Non-pigmented ciliary epithelial cell (primary cell): ENCODE results near the gene GPRC5B.
A peak's percentile ranks its signal among the peaks of the same experiment; 100 is the strongest.

Source experiments
- DNase-seq: peaks from one replicate; pipeline ENCODE4 v3.0.0-alpha.2; 2010; ENCODE audit warnings: low read depth

Gene GPRC5B

DNA sequence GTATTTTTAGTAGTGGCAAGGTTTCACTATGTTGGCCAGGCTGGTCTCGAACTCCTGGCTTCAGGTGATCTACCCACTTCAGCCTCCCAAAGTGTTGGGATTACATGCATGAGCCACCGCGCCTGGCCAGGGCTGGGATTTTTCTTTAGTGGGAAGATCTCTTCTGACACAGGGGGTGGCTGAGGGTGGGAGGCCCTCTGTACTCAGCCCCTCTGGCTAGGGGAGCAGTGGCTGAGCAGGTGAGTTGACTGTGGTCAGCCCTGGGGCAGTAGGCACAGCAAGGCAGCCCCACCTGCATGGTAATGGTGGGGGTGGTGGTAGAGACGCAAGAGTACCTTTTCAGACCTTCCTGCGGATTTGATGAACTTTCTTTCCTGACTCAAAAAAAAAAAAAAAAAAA lies 12.3 kb upstream of the GPRC5B start:
- DNase-seq: no peak

DNA sequence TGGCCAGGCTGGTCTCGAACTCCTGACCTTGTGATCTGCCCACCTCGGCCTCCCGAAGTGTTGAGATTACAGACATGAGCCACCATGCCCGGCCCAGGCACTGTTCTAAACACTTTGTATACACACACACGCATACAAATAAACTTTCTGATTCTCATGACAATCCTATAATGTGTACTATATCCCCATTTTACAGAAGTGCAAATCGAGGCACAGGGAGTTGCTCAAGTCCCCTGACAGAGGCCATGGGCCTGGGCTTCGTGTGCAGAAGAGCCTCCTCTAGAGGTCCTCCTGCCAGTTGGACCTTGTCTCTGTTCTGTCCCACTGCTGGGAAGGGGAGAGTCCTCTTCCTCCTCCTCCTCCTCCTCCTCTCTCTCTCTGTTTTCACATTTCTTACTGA lies 9.9 kb upstream of the GPRC5B start:
- DNase-seq: no peak

DNA sequence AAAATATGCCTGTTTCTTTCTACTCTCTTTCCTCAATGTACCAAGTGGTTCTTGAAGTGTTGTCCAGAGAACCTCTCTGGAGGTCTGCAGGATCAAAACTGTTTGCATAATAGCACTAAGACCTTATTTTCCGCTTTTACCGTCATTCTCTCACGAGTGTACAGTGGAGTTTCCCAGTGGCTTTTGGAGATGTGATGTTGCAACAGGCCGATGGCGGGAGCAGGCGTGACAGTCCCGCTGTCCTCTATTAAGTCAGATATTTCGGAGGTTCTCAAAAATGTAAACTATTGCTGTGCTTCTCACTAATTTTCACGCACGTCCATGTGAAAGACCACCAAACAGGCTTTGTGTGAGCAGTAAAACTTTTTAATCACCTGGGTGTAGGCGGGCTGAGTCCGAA lies 8.3 kb upstream of the GPRC5B start:
- no peak for DNase-seq

DNA sequence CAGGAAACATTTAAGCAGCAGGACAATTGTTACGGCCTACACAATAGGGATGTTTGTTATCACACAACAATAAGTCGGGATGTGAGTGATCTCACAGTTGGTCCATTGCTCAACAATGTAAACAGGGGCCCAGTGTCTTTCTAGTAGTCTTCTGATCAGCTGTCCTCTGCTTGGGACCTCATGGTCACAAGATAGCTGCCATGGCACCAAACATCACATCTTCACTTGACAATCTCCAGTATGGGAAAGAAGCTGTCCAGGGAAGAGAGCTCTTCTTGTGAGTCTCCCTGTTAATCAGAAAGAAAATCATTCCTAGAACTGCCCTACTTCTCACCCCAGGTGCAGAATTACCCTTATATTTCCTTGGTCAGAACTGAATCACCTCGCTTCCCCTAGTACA lies 6.3 kb upstream of the GPRC5B start:
- DNase-seq: no peak

DNA sequence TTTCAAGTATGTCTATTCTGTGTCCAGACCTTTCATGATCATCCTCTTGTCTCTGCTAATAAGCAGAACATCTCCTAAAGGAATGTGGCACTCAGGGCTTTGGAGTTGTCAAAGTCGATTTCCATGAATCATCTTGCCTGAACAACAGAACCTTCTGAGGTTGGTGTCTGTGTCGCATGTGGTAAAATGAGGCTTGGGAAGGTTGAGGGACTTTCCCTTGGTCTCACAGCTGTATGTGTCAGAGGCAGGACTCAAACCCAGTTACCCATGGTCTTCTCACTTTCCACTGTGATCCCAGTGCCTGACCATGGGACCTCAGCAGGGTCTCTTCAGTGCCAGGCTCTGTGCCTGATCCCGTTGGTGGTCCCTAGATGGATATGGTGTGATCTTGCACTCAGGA lies 4.2 kb upstream of the GPRC5B start:
- DNase-seq: no peak

DNA sequence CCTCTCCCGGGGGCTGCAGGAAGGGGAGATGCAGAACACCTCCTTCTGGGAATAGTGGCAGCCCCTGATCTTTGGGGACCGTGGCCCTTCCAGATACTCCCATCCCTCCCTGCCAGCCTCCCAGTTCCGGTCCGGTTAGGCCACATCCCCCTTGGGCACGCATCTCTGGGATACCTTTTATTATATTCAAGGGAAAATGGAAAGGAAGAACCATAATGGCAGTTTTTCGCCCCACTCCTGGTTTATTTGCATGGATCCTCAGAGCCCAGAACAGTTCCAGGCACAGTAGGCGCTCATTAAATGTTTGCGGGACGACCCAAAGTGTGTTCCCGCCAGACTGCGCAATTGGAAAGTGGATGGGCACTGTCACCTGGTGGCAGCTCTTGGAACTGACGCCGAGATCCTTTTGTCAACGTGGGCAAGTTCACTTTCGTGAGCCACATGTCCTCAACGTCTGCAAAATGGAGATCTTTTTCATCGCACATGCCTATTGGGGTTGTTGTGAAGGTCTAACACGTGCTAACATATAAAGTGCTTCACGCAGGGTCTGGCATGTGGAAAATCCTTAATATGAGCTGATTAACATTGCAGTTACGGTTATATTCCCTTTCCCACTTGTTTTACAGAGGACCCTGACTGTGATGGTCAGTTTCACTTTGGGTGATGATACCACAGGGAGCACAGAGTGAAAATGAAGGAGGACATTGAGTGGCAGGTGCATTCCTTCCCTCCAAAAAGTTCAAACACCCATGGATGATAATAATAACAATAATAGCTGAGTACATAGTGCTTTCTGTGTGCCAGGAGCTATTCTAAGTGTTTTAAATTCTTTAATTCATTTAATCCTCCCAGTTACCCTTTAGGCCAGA lies 1.7 kb upstream of the GPRC5B start:
- peak; percentile 43 for DNase-seq

DNA sequence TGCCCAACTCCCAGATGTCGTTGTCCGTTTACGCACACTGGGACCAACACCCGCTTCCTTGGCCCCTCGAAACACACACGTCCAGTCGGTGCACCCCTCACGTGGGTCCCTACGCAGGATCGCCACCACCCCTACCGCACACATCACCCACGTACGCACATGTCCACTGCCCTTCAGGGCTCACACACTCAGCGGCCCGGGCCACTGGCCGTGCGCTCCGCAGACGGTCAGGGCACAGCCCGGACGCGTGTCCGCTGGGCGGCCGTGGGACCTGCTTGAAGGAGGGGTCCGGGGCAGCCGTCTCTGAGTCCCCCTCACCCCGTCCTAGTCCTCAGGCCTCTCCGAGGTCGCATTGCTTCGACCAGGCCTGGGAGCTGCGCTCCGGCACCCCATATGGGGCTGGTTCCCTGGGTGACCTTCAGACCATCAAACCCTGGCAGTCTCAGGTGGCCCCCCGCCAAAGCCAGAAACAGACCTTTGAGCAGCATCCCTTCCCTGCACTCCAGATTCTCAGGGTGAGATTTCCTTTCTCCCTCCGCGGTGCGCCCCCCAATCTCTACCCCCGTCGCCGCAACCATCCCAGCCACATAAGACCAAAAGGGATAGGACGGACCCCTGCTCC lies 914 bp upstream of the GPRC5B start:
- no peak for DNase-seq

DNA sequence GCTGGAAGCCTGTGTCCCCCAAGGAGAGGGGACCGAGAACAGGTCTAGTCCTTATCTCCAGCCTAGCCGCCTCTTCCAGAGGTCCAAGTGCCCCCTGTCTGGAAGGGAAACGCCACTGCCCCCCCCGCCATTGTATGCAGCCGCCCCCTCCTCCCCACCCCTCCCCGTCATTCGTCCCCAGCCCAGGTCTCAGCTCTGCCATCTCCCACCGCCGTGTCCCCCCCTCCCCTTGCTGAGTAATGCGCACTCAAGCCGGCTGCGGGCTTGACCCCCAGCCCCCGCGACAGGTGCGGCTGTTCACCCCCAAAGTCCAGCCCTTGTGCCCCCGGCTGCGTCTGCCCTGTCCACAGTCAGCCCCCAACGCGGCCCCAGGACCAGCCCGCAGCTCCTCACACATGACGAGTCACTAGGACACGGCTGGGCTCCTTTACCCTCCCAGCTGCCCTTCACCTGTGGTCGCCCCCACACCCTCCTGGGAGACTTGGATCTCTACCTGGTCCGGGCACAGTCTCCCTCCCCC lies 622 bp downstream of the GPRC5B start:
- DNase-seq: no peak

DNA sequence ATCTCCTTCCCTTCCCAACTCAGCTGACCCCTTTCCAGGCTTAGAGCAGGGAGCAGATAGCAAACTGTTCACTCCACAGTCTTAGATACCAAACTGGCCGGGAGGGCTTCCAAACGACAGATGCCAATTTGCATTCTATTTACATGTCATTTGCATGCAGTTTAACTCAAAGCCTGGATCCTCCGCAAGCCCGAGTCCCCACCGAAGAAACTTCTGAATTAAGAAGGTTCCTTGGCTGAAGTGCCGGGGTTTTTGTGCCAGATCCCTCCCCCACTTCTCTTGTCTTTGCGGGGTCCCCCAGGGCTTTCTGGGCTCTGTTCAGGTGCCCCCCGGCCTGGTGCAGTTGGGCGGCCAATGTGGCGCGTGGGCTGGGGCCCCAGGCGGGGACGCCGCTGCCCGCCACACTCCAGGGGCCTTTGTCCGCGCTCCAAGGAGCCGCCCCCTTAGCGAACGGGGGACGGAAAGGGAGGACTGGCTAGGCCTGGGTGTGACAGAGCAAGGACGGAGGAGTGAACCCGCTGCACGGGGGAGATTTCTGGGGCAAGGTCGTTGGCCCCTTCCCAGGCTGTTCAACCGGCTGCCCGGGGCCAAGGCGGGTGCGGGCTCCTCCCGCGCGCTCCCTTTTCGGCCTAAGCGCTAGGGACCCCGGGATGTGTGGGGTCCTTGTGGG lies 1.2 kb downstream of the GPRC5B start:
- no peak for DNase-seq

DNA sequence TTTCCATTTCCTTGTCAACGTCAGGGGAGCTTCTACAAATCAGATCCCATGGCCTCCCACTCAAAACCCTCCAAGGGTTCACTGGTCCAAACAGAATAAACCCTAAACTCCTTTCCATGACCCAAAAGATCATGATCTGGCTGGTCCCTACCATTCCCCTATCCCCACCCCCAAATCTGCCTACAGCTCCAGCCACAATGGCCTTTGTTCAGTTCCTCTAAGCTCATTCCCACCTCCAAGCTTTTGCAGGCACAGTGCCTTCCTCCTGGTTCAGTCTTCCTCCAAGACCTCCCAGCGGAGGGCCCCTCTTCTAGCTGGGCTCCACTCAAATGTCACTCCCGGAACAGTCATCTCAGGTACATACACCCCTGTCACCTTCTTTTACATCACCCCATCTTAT lies 2.0 kb downstream of the GPRC5B start:
- no peak for DNase-seq

DNA sequence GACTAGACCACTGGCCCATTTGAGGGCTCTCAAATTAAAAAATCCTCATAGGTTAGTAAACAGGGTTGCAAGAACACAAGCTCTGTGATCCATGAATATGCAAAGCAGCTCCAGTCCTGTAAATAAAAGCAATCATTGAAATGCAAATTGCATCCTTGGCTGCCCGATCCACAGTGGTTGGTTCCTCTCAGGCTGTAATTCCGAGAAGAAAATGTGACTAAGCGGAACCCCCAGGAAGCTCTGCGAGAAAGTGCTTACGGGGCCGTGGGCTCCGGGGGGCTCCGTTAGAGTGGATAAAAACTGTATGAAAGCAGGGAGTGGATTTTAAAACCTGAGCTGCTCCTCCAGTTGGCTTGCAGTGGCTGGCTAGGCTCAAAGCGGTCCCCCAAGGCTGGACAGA lies 2.5 kb downstream of the GPRC5B start:
- no peak for DNase-seq

DNA sequence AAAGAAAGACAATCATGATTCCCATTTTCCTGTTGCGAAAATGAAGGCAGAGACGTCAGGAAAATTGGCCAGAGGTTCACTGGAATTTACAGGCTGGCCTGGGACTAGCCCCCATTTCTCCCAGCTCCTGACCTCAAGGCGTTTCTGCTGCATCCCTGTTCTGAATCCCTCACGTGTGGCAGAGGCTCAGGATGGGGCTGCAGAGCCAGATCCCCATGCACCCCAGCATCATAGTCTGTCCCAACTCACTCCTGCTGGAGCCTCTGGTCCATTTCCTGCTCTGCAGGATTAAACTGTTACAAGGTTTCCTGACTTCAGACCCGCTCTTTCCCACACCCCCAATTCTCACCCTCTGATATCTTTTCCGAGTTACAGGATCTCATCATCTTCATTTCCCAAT lies 2.9 kb downstream of the GPRC5B start:
- no peak for DNase-seq

DNA sequence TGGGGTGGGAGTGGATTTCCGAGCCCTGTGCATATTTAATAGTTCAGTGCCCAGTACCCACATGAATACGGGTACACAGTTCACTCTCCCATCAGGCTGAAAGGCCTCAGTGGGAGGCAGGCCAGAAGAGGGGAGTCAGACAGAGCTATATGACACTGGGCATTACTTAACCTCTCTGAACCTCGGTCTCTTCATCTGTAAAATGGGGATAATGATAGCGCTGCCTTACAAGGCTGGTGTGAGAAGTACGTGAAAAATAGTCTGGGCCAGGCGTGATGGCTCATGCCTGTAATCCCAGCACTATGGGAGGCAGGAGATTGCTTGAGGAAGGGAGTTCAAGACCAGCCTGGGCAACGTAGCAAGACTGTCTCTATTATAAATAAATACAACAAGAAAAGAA lies 3.6 kb downstream of the GPRC5B start:
- no peak for DNase-seq

DNA sequence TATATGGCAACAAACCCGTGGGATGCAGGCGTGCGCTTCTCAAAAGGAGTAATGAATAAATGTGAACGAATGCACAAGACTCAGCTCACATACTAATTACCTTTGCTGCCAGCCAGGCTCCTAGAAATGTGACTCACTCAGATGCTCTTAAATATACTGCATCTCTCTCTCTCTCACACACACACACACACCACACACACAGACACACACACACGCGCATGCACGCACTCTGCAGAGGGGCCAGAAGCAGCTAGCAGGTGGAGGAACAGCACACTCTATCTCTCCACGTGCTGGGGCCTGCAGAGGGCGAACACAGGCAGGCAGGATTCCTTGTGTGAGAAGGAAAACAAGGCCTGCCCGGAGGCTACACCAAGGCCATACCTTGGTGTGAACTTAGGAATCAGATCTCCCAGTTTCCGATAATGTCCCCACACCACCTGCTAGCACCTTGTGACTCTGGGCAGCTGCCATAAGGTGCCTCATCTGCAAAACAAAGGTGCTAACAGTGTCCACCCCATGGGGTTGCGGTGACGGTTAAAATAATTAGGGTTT lies 5.3 kb downstream of the GPRC5B start:
- no peak for DNase-seq

DNA sequence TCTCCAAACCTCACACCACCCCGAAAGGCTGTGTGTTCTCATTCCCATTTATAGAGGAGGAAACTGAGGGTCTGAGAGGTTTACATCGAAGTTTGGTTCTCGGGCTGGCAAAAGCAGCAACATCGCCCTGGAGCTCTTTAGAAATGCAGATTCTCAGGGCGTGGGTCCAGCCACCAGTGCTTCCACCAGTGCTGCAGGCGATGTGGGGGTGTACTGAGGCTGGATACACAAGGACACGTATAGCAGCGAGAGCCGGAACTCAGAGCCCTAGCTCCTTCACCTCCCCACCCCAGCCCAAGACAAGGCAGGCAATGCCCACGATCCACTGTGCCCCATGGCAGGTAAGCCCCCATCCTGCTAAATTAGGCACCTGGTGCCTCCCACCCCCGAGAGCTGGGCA lies 5.9 kb downstream of the GPRC5B start:
- no peak for DNase-seq

DNA sequence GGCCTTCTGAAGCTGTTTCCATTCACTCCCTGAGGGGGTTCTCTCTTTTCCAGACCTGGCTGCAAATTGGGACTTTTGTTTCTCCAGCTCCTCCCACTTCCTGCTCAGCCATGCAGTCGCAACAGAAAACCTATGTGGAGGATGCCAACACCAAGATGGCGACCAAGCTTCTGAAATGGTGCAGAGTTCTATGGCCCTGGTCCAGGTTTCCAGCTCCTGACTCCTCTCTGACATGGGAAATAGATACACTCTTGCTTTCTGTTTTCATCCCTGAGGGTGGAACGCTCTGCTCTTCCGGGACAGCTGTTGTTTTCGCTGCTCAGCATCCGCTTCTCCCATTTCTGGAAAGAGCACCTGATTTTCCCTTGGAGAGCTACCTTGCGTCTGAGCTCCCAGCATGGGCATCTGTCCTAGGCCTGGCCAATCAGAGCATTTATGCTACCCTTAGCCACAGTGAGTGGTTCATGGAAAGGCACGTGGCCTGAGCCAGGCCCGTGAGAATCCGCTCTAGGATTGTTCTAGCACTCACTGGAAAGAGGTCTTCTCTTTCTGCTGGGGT lies 8.1 kb downstream of the GPRC5B start:
- DNase-seq: no peak

DNA sequence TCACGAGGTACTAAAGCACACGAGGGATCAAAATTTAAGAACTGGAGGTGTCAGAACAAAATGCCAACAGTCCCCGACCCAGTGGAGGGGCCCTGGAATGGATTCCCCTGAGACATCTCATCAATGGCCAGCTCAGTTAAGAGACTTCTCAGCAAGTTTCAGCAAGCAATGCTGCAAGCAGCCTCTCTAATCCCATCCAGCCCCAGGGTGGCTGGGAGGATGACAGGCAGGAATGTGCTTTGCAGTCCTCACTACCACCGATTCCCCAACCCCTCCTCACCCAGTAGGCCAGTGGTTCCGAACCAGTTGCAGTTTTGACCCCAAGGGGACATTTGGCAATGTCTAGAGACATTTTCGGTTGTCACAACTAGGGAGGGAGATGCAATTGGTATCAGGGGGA lies 8.7 kb downstream of the GPRC5B start:
- no peak for DNase-seq

DNA sequence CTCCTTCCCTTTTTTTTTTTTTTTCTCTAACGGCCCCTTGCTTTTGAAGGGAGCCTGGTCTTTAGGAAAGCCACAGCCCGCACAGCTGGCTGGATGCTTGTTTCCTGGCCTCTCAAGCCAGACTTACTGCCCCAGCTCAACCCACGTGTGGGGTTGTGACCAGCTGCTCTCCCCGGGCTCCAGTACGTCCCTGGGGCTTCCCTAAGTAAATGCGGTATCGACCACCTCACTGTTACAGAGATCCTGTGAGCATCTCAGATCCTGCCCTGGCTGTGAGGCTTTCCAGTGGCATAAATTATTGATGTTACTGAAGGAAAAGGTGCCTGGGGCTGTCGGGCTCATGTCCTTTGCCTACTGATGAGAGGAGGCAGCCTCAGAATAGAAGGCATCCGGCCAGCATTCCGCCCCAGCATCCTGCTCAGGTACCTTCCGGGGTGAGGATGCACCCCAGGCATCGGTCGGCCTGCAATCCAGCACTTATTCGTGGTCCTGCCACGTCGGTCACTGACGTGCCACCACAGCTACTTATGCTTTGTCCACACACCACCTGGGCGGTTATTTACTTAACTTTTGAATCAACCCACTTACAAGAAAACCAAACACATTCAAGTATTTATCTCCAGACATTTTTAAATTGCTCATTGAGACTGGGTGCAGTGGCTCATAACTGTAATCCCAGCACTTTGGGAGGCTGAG lies 9.6 kb downstream of the GPRC5B start:
- no peak for DNase-seq

DNA sequence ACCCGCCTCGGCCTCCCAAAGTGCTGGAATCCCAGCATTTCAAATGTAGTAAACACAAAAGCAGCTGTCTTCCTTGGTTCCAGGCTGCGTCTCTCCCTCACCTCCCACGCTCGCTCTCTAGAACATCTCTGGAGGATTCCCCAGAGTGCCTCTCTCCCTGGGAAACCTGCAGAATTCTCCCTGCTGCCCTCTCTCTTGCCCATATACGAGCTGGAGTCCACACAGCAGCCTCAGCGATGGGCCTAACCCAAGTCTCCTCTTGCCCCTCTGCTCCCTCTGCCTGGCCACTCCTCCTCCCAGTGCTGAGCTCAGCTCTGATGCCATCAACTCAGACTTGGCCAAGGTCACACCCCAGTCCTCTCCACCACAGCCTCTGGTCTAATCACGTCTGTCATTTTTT lies 10.6 kb downstream of the GPRC5B start:
- DNase-seq: no peak

DNA sequence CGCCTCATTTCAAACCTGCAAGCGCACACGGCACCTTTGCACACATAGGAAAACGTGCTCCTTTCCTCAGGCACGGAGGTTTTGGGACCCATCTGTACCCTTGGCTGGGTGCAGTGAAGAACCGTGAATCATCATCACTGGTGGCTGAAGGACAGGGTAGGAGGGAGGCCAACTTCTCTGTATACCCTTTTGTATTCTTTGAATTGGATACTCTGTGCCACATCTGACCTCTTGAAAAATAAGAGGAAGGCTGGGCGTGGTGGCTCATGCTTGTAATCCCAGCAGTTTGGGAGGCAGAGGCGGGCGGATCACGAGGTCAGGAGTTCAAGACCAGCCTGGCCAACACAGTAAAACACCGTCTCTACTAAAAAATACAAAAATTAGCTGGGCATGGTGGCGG lies 11.7 kb downstream of the GPRC5B start:
- DNase-seq: no peak

DNA sequence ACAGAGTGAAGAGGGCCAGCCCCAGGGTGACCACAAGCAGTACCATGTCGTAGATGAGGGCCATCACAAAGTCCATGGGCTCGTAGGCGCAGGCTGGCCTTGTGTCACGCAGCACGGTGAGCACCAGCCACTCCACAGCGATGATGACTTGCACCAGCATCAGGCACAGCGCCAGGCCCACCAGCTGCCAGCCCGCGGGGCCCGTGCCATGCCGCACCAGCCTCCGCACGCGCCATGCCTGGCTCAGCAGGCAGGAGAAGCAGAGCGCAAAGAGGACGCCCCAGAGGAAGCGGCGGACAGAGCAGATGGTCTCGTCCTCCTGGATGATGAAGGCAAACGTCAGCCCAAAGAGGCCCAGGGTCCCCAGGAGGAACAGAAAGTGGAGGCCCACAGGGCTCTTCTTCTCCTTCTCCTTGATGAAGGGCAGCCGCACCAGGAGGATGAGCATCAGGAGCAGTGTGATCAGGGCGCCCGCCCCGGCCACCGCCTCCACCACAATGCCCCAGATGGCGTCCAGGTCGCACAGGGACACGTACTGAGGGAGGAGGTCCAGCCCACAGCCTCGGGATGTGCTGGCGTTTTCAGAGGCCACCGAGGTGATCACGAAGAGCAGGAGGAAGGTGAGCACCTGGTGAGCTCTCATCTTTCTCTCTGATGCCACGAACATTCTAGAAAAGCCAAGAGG lies 12.3 kb downstream of the GPRC5B start:
- no peak for DNase-seq
